SIG-M5 treated with dmso at 0.1 percent for 504 hours (cell line): Measurements from ENCODE around the gene EFCAB11.
"Not testable (repeated sequence)": the region's sequence is repeated elsewhere in the genome, so short reads cannot be mapped to it uniquely, and the experiment has no call there.

ENCODE experiments used
- DNase-seq: peaks from one replicate; lab custom pipeline; 2025; ENCODE audit not compliant: unreplicated experiment; lab: John Stamatoyannopoulos, UW

EFCAB11 gene

DNA sequence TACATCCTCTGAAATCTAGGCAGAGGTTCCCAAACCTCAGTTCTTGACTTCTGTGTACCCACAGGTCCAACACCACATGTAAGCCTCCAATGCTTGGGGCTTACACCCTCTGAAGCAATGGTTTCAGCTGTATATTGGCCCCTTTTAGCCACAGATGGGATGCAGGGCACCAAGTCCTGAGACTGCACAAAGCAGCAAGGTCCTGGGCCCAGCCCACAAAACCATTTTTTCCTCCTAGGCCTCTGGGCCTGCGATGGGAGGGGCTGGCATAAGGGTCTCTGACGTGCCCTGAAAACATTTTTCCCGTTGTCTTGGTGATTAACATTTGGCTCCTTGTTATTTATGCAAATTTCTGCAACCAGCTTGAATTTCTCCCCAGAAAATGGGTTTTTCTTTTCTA lies 80.4 kb downstream of the EFCAB11 start:
- not testable (repeated sequence) for DNase-seq

GRCh38 chr14:89870316-89870715 lies 84.2 kb downstream of the EFCAB11 start:
- no peak for DNase-seq

DNA sequence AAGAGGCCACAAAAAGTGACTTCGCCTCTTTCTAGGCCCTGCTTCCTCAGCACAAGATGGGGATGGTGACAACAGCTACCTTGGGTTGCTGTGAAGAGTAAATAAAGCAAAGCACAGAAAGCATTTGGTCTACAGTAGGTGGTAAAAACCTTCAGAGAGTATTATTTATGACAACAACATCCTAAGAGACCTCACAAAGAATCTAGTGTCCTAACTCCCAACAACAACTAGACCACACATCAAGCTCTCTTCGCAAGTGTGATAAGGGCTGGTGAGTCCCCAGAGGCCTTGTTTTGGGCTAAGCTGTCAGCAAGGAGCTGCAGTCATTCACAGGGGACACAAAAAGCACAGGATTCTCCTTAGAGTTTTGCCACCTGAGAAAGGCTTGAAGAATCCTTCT lies 84.9 kb downstream of the EFCAB11 start:
- DNase-seq, result no peak

DNA sequence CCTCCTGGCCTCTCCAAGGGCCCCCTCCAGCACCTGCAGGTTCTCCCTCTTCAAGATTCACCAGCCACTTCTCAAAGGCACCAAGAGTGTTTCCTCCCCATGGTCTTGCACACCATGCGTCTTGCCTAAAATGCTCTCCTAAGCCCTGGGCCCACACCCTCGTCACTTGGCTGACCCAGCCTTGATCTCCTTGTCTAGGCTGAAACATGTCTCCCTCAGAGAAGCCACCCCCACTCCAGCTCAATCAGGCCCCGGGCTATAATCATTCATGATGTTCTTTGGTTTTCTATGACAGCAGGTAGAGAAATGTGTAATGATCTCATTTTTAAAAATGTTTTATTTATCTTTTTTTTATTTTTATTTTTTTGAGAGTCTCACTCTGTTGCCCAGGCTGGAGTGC lies 88.1 kb downstream of the EFCAB11 start:
- DNase-seq, result no peak

DNA sequence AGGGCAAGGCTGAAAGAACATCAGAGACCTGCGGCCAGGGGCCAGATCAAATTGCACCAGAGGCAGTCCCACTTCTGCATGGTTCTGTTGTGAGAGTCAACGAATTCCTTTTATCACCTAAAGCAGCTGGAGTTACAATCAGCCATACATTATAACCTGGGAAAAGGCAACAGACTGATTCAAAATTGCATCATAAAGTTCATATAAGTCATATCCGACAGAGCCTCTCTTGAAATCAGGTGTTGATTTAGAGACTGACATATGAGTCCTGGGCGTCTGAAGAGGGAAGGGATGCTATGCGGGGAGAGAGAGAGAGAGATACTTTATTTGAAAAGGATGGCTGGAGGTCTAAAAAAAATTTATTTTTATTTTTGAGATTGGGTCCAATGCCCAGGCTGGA lies 89.4 kb downstream of the EFCAB11 start:
- no peak for DNase-seq

GRCh38 chr14:89862856-89863255 lies 91.7 kb downstream of the EFCAB11 start:
- DNase-seq, result no peak

GRCh38 chr14:89861630-89862029 lies 92.9 kb downstream of the EFCAB11 start:
- no peak for DNase-seq

GRCh38 chr14:89858089-89858488 lies 96.4 kb downstream of the EFCAB11 start:
- no peak for DNase-seq

DNA sequence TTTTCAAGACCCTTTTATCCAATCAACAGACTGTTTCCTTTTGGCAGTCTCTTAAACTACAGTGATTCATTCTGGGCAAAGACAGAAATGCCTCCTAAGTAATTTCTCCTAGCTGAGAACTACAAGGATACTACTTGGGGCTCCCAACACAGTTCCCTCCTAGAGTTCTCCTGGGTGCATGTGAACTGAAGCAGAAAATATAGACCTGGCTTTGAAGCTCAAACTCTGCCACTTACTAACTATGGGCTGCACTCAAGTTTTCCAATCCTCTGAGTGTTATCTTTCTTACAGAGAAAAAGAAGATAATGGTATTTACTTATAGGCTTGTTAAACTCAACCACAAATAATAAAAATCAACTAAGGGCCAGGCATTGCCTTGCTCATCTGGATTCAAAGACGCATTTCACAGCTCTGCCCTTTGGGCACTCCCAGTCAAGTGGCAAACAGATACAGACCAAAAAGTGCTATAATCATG lies 97.6 kb downstream of the EFCAB11 start:
- no peak for DNase-seq

DNA sequence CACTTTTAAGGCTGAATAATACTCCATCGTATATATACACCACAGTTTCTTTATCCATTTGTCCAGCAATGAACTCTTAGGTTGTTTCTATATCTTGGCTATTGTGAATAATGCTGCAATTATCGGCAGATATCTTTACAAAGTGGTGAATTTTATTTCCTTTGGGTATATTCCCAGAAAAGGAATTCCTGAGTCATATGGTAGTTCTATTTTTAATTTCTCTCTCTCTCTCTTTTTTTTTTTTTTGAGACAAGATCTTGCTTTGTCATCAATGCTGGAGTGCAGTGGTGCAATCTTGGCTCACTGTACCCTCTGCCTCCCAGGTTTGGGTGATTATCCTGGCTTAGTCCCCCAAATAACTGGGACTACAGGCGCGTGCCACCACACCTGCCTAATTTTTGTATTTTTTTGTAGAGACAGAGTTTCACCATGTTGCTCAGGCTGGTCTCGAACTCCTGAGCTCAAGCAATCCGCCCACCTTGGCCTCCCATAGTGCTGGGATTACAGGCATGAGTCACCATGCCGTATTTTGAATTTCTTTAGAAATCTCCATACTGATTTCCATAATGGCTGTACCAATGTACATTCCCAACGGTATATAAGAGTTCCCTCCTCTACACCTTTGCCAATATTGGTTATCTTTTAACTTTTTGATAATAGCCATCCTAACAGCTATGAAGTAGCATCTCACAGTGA lies 98.4 kb downstream of the EFCAB11 start:
- no peak for DNase-seq

DNA sequence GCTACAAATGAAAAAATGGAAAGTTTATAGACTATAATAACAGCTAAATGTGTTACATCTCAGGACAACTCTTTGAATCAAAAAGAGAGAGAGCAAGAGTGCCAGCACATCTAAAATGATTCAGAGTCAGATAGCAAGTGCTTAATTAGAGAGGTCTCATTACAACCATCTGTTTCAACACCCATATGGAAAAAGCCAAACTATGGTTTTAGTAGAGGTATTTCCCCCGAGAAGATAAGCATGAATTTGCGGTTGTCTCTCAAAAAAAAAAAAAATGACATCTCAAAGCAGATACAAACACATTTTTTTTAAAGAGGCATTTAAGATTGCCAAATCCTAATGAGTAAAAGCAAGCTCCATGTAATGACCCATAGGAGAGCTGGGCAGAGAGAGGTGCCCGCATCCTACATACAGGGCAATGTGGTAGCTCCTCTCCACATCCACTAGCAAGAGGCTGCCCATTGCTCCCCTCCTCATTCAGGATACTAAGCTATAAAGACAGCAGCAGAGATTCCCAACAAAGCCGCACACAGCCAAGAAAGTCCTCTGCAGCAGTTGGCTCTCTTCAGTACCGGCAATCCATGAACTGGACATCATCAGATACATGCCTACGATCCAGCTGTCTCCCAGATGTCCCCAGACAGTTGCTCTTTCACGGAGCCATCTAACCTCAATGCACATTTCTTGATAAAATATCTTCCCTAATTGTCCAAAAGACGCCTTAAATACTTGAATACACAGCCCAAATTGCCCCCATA lies 100.4 kb downstream of the EFCAB11 start:
- no peak for DNase-seq

- no peak for DNase-seq
These were observed 103.4 kb downstream of the EFCAB11 start for GRCh38 chr14:89851106-89851505.

DNA sequence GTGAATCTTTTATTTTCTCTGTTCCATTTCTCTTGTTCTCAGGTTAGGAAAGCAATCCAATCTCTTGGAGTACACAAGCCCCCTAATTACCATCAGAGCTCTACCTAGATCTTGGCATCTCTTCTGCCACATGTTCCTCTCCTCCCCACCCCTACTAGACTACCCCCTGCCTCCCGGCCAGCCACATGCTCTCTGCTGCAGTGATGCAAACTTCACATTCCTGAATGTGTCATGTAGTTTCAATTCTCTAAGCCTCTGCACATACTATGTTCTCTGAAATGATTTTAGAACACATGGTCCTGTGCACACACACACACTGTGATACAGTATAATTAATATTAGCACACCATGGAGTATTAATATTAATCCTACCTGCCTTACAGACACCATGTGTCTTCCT lies 104.6 kb downstream of the EFCAB11 start:
- no peak for DNase-seq

GRCh38 chr14:89848165-89848564 lies 106.4 kb downstream of the EFCAB11 start:
- no peak for DNase-seq

DNA sequence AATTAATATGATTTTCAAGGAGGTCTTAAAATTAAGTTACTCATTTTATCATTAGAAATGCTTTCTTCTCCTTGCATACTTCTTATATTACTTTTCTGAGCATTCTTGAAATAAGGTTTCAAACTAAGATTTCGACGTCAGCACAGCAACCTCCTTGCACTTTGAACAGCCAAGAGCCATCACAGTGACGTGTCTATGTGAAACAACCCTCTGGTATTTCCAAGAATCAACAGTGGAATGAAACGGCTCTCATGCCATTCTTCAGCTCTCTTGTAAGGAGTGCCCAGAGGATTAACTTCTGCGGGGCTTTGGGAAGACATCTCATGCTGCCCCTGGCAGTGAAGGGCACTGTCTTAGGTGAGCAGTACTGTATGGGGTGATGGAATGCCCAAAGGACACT lies 109.2 kb downstream of the EFCAB11 start:
- no peak for DNase-seq

DNA sequence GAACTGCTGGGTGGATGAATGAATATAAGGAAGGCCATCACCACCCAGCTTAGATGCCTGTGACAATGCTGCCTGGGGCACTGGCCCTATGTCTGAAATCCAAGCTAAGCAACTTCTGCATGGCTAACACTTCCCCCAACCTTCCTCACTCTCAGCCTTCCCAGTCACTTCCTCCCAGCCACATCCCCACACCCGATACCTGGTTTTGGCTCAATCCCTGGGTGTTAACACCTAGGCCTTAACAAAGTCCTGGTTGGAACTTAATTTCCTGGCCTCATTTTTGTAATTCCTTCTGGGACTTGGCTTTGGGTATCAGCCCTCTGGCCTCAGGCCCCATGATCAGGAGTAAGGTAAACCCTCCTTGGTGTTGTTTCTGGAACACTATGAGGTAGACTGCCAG lies 110.0 kb downstream of the EFCAB11 start:
- no peak for DNase-seq

GRCh38 chr14:89842837-89843236 lies 111.7 kb downstream of the EFCAB11 start:
- no peak for DNase-seq

DNA sequence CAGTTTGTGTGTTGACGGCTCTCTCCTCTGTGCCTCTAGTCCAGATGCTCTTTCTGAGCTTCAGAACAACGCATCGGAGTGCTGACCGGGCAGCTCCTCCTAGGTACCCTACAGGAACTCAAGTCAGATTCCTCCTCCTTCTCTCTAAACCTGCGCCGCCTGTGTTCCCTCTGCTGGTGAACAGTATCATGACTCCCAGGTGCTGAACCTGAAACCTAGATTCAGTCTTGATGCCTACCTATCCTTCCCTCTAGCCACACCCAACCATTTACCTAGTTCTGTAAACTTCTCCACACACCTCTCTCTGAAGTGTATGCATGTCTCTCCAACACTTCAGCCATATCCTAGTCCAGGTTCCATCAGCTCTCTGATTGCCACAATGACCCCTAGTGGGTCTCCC lies 112.7 kb downstream of the EFCAB11 start:
- DNase-seq, result no peak

- no peak for DNase-seq
These were observed 117.6 kb downstream of the EFCAB11 start for GRCh38 chr14:89836830-89837469.

- DNase-seq, result no peak
These were observed 120.9 kb downstream of the EFCAB11 start for GRCh38 chr14:89833661-89834060.

DNA sequence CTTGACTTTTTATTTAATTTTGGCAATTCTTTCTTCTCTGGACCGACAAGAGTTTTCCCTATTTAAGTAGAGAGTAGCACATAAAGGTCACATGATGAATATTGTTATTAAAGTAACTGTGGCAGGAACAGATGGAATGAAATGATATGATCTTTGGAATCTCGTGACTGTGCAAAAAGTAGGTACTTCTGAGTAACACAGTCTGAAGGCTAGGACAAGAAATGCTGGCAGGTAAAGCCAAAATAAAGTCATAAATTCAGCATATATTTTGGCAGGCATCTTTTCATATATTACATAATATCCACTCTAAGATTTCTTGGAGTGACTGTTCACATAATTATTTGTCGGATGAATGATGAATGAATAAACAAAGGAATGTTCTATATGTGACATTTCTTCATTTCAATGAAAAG lies 121.4 kb downstream of the EFCAB11 start:
- no peak for DNase-seq
